Head of caudate nucleus (tissue), 42 donors: ENCODE results near the gene CSNK1G1.
"Not testable (repeated sequence)": the region's sequence is repeated elsewhere in the genome, so short reads cannot be mapped to it uniquely, and the experiment has no call there.

Experiments
- DNase-seq, 42 donors: peaks; one replicate each; pipeline versions ENCODE4 v3.0.0 to v3.0.0-alpha.2; 2020 to 2021; ENCODE audit warnings: mixed read lengths in 7 of 42
- intact Hi-C: fragments of 100-400 bp; cut with DNase I; formaldehyde crosslinking; loops from one replicate; pipeline ENCODE4 v1.15.0; 2022

The CSNK1G1 gene

DNA sequence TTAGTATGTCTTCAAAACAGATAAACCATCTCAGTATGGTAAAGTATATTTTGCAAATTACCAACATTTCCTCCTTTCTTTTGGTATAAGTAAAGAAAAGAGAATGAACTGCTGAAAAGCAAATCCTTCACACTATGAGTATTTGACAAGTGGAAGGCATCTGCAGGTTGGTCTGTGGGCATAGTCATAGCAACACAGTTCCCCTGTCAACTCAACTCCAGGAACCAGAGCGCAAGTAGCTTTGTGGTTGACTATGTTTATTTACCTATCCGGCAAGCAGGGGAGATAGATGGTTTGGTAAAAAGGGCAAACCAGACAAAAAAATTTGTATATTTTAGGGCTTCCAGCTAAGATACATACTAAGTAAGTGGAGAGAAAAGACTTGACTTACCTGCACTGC, 104.9 kb downstream of the CSNK1G1 start:
- intact Hi-C loops = no loop called here
- DNase-seq = no peak

DNA sequence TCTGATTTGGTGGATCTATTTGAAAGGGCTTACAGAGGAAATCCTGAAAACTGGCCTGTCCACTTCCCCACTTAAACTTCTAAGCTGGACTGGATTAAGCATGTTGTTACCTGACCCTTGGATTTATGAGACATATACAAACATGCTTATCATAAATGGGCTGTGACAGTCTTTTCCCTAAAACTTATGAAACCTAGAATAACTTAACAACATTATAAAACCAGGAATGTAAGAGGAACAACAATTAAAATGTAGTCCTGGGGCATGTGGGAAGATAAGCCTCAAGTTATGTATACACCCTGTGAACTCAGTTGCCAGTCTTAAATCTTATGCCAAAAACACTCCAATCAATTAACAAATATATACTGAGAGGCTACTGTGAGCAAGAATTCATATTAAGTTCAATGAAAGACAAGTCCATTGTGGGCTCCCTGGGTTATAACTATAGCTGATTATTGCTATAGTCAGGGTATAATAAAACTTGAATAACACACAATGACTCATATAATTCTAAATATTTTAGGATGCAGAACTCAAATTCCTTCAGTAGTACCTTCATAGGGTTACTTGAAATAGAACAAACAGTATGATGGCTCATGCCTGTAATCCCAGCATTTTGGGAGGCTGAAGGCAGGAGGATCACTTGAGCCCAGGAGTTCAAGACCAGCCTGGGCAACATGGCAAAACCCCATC, 105.9 kb downstream of the CSNK1G1 start:
- intact Hi-C loops = no loop called here
- DNase-seq = no peak

DNA sequence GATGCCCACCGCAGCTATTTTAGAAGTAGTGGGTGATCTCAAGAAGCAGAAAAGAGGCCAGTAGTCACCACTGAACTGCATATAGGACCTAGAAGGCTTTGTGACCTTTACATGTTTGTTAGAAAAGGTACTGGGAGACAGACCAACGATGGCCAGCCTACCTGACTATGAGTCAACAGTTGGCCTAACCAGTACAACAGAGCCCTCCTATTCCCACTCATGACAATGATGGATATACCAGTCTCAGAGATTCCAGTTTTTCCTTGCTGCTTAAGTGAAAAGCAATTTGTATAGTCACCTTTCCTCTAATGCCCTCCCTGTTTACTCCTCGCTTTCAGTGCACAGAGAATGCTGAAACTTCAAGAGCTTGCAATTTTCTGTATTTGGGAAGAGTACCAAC, 106.6 kb downstream of the CSNK1G1 start:
- intact Hi-C loops = no loop called here
- no peak for DNase-seq

DNA sequence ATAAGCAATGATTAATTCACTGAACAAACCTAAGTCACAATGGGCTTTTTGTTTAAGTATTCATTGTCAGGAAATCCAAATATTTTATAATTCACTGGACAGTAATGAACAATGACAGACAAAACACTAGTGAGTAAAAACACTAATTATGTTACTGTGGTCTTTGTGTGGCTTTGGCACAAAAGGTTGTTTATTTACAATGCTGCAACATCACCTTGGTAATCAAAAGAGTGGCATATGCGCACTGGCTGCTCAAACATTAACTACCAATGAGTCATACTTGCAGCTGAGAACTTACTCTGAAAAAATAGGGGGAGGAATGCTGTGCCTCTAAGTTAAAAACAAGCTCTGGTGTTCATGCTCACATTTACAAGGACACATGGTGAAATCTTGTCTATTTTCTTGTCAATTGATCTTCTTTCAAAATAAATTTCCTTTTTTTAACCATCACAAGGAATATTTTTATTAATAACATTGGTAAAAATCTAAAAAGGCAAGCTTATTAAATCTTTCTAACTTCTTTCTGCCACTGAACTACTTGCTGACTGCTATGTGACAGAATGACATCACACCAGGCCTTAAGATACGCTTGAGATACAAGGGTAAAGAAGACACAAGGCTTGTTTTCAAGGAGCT, 107.9 kb downstream of the CSNK1G1 start:
- intact Hi-C loops = no loop called here

DNA sequence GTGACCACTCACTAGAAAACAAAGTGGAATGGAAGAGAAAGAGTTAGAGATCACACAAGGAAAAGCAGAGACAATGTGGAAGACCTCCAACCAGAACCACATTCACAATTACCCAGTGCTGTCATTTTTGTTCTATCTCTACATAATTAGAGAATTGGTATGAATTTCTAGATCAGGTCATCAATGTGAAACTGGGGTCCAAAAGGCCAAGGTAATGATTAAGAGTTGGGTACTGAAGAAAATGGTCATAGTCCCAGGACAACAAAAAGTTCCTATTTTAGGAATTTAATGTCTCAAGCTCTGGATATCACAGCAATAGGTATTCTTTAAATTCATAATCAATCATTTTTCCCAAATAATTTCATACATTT, 108.5 kb downstream of the CSNK1G1 start:
- no peak for DNase-seq

More for the DNA sequence above, 107.9 kb downstream of the CSNK1G1 start:
- peak in 18 of 42 donors; percentile 9 to 73 (median 27) for DNase-seq

DNA sequence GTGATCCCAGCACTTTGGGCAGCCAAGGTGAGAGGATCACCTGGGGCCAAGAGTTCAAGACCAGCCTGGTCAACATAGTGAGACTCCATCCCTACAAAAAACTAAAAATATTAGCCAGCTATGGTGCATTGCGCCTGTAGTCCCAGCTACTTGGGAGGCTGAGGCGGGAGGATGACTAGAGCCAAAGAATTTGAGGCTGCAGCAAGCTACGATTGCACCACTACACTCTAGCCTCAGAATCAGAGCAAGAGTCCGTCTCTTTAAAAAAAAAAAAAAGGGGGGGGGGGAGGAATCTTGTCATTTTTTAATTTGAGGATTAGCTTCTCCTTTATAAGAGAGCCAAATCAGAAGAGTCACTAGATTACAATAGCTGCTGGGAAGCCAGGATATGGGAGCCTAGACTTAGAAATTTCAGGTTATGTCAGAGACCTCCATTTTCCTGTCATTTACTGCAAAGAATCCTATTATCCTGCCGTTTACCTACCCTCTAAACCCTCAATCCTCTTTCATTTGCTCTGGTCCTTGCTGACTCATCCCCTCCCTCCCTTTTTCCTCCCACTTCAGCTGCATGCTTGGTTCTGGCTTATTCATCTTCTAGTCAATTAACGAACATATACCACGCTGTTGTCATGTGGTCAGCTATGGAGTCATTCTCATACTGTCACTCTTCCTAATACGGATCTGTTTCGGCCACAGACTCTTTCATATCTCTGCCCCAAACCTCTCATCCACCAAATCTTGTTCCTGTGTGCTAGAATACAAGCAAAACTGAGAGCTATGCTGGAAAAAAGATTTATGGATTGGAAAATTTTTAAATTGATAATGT, 109.4 kb downstream of the CSNK1G1 start:
- intact Hi-C loops = no loop called here
- DNase-seq = peak in 28 of 42 donors; percentile 6 to 78 (median 38)

More for the DNA sequence above, 108.5 kb downstream of the CSNK1G1 start:
- intact Hi-C loops = no loop called here

DNA sequence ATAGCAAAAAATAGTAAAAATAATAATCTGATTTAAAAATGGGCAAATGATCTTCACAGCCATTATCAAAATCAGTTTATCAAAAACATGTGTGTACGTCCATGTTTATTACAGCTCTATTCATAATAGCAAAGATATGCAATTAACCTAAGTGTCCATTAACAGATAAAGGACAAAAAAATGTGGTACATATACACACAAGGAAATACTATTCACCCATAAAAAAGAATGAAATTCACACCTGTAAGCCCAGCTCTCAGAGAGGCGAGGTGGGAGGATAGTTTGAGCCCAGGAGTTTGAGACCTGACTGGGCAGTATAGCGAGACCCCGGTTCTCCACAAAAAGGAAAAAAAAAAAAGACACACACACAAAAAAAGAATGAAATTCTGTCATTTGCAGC, 110.6 kb downstream of the CSNK1G1 start:
- DNase-seq = no peak
- intact Hi-C loops = no loop called here

DNA sequence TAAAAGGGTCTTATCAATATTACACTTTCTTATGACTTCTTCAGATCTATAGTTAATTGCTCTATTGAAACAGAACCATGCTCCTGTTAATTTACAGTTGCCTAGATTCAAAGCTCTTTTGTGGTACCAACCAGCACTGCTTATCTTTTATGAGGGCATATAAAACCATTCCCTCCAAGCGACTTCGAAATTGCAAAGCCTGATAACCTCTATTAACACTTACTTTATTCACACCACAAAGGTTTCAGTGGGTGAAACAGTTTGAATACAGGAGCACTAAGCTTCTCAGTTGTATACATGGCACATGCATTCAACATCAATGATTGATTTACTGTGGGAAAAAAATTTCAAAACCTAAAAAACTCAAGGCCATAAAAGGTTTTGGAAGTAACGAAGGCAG, 118.3 kb downstream of the CSNK1G1 start:
- no peak for DNase-seq
- intact Hi-C loops = no loop called here

DNA sequence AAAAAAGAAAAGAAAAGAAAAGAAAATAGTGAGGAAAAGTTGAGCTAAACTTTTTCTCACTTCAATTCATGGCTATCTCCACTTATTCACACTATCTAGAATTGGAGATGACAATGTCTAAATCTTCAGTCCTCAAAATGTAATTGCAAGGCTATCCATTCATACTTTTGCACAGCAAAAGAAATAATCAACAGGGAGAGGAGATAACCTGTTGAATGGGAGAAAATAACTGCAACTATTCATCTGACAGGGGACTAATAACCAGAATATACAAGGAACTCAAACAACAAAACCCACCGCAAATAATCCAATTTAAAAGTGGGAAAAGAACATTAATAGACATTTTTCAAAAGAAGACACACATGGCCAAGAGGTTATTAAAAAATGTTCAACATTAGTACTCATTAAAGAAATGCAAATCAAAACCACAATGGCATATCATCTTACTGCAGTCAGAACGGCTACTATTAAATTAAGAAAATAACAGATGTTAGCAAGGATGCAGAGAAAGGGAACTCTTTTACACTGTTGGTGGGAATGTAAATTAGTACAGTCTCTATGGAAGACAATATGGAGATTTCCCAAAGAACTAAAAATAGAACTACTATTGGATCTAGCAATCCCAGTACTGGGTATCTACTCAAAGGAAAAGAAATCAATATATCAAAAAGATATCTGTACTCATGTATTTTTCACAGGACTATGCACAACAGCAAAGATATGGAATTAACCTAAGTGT, 119.6 kb downstream of the CSNK1G1 start:
- DNase-seq = no peak
- intact Hi-C loops = no loop called here

DNA sequence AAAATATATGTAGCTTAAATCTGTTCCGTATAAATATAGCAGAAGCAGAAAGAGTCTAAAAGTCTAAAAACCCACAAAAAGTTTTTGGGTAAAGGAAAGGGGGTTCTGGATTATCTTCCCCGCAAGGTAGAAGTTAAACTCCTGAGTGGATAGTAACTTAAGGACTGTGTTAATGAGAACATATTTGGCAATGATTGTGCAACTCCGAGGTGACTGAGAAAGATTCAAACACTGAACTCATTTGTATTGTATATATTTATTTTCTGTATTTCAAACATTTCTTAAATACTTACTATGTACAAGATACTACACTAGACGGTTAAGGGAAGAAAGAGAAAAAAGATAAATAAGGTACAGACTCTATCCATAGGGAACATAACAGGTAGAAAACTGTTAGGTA, 120.4 kb downstream of the CSNK1G1 start:
- intact Hi-C loops = no loop called here
- no peak for DNase-seq

DNA sequence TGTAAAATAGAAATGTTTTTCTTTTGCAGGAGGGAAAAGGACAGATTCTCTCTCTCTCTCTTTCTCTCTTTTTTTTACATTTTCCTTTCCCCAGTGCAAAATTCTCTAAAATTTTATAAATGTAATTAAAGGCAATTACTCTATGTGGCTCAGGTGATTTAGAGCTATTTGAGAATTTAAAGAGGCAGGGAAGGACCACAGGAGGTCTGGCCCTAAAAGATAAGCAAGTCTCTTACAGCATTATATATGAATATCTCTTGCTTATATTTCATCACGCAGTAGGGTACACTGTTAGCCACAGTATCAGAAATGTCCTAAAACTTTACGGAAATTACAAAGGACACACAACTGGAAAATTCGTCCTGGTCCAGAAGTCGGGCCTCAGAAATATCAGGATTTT, 122.7 kb downstream of the CSNK1G1 start:
- intact Hi-C loops = no loop called here
- no peak for DNase-seq

DNA sequence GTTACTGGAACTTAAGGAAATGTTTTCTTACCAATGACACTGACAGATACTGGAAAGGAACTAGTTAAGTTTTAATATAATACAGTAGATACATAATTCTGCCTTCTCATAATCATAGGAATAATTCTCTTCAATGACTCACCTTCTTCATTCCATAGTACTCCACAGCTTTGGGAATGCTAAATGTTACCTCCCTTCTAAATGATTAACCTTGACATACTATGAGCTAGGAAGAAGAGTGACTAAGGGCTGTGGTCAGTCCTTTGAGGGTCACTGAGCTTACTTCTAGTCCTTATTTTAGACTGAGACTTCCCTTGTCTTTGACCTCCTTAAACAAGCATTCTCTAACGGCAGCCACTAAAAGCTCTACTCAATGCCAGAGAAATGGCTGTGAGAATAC, 123.6 kb downstream of the CSNK1G1 start:
- intact Hi-C loops = no loop called here
- no peak for DNase-seq

DNA sequence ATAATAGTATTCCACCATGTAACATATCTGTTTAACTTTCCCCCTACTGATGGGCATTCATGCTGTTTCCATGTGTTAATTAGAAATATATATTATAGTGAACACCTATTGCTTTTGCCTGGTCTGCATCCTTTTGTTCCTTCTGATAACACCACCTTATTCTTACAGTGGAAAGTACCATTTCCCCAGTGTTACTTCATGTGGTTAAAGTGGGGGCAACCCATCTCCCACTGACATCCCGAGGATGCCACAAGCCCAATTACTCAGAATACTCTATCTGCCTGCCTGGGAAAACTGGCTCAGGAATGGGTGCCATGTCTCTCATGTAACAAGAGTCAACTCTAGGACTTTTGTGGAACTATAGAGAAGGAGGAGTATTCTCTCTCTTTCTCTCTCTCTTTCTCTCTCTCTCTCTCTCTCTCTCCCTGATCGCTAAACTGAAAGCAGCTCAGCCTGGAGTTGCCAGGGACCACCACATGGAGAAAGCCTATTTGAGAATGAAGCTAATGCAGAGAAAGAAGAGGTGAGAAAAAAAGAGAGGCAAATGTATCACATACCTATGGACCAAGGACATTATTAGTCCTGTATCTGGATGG, 126.7 kb downstream of the CSNK1G1 start:
- intact Hi-C loops = no loop called here
- DNase-seq = no peak

DNA sequence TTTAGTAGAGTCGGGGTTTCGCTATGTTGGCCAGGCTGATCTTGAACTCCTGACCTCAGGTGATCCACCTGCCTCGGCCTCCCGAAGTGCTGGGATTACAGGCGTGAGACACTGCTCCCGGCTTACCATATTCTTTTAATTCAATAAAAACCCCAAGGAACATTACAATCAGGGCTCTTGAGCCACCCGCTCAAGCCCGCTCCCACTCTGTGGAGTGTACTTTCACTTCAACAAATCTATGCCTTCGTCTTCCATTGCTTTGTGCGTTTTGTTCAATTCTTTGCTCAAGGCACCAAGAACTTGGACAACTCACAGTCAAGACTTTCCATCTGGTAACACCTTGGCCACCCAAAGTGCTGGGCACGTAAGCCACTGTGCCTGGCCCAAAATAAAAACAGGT, 130.2 kb downstream of the CSNK1G1 start:
- intact Hi-C loops = no loop called here
- DNase-seq = no peak

DNA sequence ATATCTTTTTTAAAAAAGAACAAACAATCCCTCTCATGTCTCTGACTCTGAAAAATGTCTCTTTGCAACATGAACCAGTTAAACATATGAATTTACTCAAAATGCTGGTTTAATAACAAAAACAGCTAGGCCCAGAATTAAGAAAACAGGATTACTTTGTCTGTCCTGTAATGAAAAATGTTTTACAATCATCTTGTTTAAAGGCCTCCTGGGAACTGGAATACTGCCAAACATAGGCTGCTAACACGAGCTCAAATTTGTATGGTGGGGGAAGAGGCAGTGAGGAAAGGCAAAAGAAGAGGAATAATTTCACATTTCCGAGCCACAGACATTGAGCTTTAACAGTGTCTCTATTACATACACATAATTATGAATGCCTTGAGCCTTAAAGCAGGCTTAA, 131.5 kb downstream of the CSNK1G1 start:
- DNase-seq = peak in 5 of 42 donors; percentile 11 to 68 (median 16)

DNA sequence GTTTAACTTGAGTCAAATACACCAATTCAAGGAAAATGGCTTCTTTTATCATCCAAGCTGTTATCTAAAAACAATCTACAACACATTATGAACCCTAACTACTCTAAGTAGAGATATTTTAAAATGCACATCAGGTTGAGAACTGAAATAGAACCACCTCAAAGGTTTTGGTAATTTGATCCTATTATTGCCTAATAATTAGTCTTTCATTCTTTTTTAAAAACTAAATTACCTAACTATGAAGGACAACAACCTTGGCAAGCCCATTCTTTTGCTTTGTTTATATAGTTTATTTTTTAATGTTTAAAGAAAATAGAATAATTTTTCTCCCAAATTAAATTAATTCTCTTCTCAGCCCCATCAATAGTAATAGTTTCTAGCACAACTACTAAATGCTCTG, 132.1 kb downstream of the CSNK1G1 start:
- no peak for DNase-seq
- intact Hi-C loops = no loop called here

More for the DNA sequence above, 131.5 kb downstream of the CSNK1G1 start:
- intact Hi-C loops = no loop called here

DNA sequence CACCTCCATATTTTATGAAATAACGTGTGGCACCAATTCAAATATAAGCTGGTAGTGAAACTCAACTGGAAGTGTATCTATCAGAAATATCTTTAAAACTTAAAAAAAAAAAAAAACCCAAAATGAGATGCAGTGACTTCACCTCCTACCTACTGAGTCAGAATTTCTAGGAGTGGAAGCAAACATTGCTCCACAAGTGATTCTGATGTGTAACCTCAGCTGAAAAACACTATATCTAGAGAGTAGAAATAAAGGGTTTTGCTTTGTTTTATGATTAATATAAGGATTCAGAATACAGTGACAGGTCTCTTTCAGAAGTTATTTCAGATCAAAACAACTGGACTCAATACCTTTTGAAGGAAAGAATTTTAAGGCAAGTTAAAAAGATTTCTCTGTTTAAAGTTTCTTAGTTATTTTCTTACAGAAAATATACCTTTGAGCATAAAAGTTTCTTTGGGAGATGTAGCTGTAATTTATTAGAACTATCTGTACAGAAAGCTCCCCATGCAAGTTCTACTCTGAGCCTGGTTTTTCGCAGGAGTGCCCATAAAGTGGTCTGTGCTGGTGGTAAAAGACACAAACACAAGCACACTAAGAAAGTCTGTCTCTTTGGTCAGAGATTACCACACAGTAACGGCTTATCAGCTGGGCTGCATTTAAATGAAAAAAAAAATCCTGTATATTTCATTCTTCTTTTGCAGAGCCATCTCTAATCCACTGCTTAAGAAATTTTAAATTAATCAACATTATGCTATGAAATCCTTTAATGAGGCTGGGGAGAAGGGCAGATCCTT, 133.2 kb downstream of the CSNK1G1 start:
- no peak for DNase-seq
- intact Hi-C loops = no loop called here

DNA sequence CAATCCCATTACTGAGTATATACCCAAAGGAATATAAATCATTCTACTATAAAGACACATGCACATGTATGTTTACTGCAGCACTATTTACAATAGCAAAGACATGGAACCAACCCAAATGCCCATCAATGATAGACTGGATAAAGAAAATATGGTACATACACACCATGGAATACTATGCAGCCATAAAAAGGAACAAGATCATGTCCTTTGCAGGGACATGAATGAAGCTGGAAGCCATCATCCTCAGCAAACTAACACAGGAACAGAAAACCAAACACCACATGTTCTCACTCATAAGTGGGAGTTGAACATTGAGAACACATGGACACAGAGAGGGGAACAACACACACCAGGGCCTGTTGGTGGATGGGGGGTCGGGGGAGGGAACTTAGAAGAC, 134.1 kb downstream of the CSNK1G1 start:
- intact Hi-C loops = not testable (repeated sequence)

DNA sequence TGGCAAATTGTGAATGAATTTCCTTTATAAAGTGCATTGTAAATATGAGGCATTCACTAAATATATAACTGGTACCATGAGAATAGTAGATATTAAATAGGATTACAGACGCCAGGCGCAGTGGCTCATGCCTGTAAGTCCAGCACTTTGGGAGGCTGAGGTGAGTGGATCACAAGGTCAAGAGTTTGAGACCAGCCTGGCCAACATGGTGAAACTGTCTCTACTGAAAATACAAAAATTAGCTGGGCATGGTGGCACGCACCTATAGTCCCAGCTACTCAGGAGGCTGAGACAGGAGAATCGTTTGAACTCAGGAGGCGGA, 138.6 kb downstream of the CSNK1G1 start:
- intact Hi-C loops, DNase-seq: not testable (repeated sequence)

More for the DNA sequence above, 134.1 kb downstream of the CSNK1G1 start:
- DNase-seq = not testable (repeated sequence)
